IgD-negative memory B cell (primary cell): ENCODE results near the gene CMTM1. TPM values are rescaled to one million over a fixed set of nuclear protein-coding genes. Genes with fewer than 3 reads are reported as not detected.
A peak's percentile ranks its signal among the peaks of the same experiment; 100 is the strongest.

Experiments used
- H3K27ac Mint-ChIP-seq, 3 donors: one replicate each; pipeline ENCODE4 v1.8.0; 2020 to 2022; ENCODE audit warnings: mild to moderate bottlenecking in 3 of 3, mixed read lengths in 3 of 3, moderate library complexity in 1 of 3
- H3K27me3 Mint-ChIP-seq: one replicate; pipeline ENCODE4 v1.8.0; 2021; ENCODE audit warnings: mixed read lengths
- H3K36me3 Mint-ChIP-seq: one replicate; pipeline ENCODE4 v1.8.0; 2020; ENCODE audit warnings: mild to moderate bottlenecking, mixed read lengths
- H3K4me1 Mint-ChIP-seq, 3 donors: one replicate each; pipeline ENCODE4 v1.8.0; 2020 to 2022; ENCODE audit warnings: mixed read lengths in 3 of 3, mild to moderate bottlenecking in 1 of 3
- H3K4me3 Mint-ChIP-seq, 4 donors: one replicate each; pipeline ENCODE4 v1.8.0; 2020 to 2022; ENCODE audit warnings: mild to moderate bottlenecking in 4 of 4, mixed read lengths in 4 of 4, moderate library complexity in 3 of 4
- H3K9me3 Mint-ChIP-seq, 3 donors: one replicate each; pipeline ENCODE4 v1.8.0; 2020 to 2021; ENCODE audit warnings: mixed read lengths in 3 of 3, mild to moderate bottlenecking in 1 of 3
- polyA plus RNA-seq: library from polyadenylated mRNA; unstranded; fragments of 300-500 nt; fragmentation: Illumina TruSeq; gene quantifications from one replicate; pipeline ENCODE4 v1.2.3, GENCODE V29; 2021

The CMTM1 gene
- polyA plus RNA-seq, 1 donor from 2014 or later = not detected

DNA sequence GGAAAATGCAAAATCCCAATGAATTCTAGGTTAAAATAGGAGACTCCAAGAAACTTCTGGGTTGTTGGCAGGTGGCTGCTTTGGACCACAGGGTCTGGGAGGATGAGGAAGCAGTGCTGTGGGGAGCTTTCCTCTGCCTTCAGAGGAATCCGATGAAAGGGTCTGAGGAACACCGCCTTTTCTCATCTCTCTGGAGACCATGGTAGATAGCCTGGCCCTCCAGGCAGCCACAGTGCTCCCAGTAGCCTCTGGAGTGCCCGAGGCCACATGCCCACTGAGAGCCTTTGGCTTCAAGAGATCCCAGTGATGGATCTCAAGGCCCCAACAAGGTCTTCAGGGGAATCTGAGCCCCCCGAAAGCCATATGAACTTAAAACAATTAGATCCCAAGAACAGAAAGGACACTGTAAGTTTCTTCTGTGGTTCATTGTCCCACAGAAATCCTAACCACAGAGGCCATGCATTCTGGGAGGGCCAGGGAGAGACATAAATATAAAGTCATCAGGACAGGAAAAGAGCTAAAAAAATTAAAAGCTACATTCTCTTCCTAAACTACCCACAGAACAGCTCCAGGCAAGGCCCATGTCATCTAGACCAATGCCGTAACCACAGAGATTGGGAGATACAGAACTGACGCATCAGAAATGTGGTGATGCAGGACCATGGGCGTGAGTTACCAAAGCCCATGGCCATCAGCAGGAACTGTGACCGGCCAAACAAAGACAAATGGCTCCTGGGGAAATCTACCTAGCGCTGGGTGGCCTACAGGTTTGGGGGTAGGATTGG is 40.7 kb upstream of the CMTM1 start:
- H3K36me3 Mint-ChIP-seq = no peaks in the 10 kb centered on the region
- peaks cover 4% of the 10 kb centered on the region for H3K27me3 Mint-ChIP-seq
- peak overlapping the region in 1 of 3 donors; percentile 93 for H3K27ac Mint-ChIP-seq
- H3K4me3 Mint-ChIP-seq = peak overlapping the region in 2 of 4 donors; percentile 65 to 79
- no peaks in the 10 kb centered on the region for H3K9me3 Mint-ChIP-seq
- H3K4me1 Mint-ChIP-seq = peaks cover 40 to 47% (median 46%) of the 10 kb centered on the region in 3 donors

DNA sequence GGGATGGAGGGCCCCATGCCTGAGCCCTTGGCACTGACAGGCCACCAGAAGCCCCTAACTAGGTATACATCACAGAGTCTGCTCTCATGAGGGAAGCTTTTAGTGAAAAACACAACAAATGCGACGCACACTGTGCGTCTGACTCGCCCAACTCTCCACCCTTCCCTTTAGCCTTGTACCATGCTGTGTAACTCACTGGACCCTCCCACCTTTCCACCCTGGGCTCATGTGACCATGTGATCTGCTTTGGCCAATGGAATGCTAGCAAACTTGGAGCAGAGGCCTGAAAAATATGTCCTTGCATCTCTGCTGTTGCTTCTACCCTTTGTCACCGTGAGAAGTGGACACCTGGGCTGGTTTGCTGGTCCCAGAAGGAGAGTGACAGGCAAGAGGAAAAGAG is 37.9 kb upstream of the CMTM1 start:
- no peaks in the 10 kb centered on the region for H3K9me3 Mint-ChIP-seq
- H3K27me3 Mint-ChIP-seq = peaks cover 4% of the 10 kb centered on the region
- H3K36me3 Mint-ChIP-seq = no peaks in the 10 kb centered on the region
- no peak overlapping the region for H3K27ac Mint-ChIP-seq
- no peak overlapping the region for H3K4me3 Mint-ChIP-seq
- H3K4me1 Mint-ChIP-seq = peaks cover 22 to 23% (median 23%) of the 10 kb centered on the region in 3 donors

DNA sequence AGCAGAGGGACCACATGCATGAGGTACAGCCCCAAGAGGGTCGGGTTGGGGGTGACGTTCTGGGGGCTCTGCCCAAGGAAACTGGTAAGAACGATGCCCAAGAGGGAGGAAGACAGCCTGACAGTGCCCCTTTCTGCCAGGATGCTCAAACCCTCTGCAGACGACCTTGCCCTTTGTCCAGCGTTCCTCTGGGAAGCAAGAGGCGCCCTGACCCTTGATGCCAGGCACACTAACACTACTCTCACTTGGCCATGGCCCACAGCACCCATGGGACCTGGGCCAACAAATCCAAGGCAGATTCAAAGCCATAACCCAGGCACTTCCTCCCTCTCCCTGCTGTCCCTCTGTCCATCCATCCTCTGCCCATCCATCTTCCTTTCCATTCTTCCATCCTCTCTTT is 36.8 kb upstream of the CMTM1 start:
- H3K4me3 Mint-ChIP-seq = no peak overlapping the region
- H3K27ac Mint-ChIP-seq = no peak overlapping the region
- H3K4me1 Mint-ChIP-seq = peaks cover 15 to 16% (median 16%) of the 10 kb centered on the region in 3 donors

DNA sequence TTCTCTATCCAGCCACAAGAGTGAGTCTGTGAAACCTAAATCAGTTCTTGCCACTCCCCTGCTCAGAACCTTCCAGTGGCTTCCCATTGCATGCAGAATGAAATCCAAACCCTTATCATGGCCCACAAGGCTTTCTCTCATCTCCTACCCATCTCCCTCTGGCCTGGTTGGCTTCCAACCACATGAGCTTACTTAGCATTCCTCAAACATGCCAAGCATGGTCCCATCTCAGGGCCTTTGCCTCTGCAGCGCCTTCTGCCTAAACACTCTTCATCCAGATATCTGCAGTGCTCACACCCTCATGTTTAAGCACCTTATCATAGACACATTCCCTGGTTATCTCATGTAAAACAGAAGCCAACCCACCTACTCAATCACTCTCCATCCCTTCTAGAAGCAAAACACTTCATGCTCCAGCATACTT is 31.9 kb upstream of the CMTM1 start:
- no peak overlapping the region for H3K4me3 Mint-ChIP-seq
- no peaks in the 10 kb centered on the region for H3K9me3 Mint-ChIP-seq
- H3K4me1 Mint-ChIP-seq = peaks cover 10 to 13% (median 13%) of the 10 kb centered on the region in 3 donors
- H3K36me3 Mint-ChIP-seq = no peaks in the 10 kb centered on the region
- peak overlapping the region in 1 of 3 donors; percentile 43 for H3K27ac Mint-ChIP-seq
- H3K27me3 Mint-ChIP-seq = no peaks in the 10 kb centered on the region

More for the DNA sequence above, 36.8 kb upstream of the CMTM1 start:
- H3K27me3 Mint-ChIP-seq = peaks cover 3% of the 10 kb centered on the region
- no peaks in the 10 kb centered on the region for H3K9me3 Mint-ChIP-seq
- H3K36me3 Mint-ChIP-seq = no peaks in the 10 kb centered on the region

DNA sequence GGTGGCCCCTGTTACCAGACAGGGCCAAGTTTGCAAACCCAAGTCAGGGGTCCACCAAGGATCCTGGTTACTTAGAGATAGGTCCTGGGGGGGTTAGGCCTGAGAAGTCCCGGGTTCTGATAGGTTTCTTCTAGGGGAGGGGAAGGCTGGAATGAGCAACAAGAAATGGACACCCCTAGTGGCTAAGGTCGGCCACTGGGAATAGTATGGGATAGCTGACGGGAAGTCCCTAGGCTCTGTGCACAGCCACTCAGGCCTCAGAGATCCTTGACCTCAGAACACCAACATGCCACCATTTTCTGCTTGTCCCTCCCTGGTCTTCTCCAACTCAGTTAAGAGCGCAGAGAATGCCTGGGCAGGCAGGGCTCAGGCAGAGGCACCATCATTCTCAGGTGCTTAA is 29.7 kb upstream of the CMTM1 start:
- H3K36me3 Mint-ChIP-seq = no peaks in the 10 kb centered on the region
- H3K27me3 Mint-ChIP-seq = no peaks in the 10 kb centered on the region
- no peak overlapping the region for H3K27ac Mint-ChIP-seq
- no peak overlapping the region for H3K4me3 Mint-ChIP-seq
- peaks cover 13 to 24% (median 24%) of the 10 kb centered on the region in 3 donors for H3K4me1 Mint-ChIP-seq
- no peaks in the 10 kb centered on the region for H3K9me3 Mint-ChIP-seq

DNA sequence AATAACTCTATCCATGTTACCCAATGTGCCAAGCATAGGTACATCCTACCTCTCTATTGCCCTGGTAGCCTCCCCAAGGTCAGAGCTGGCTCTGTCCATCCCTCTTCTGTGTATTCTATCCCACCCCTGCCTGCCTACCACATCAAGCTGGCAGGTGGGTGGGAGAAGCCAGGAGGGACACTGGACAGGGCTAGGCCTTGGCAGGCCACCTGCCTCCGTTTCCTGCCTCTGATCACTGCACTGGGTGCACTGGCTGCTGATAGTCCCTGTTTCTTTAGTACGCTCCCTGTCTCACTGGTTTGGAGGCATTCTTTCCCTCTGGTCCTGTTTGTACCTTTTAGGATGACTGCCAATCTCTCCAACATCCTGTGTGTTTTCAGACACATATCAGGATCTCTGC is 29.0 kb upstream of the CMTM1 start:
- no peak overlapping the region for H3K27ac Mint-ChIP-seq
- no peaks in the 10 kb centered on the region for H3K36me3 Mint-ChIP-seq
- H3K4me1 Mint-ChIP-seq = peaks cover 15 to 31% (median 26%) of the 10 kb centered on the region in 3 donors
- no peaks in the 10 kb centered on the region for H3K27me3 Mint-ChIP-seq
- H3K9me3 Mint-ChIP-seq = no peaks in the 10 kb centered on the region
- no peak overlapping the region for H3K4me3 Mint-ChIP-seq

DNA sequence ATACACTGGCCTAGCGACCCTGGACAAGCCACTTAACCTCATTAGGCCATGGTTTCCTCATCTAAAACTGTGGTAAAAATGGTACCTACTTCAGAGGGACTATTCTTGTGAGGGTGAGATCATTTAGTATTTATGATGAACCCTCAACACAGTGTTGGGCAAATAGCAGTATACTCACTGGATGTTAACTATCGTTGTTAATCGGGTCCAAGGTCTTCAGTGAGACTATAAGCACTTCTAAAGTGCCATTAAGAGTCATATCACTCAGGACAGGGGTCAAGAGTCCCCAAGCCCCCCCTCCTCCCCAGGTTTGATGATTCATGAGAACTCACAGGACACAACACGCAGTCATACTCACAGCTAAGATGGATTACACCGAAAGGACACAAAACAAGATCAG is 27.3 kb upstream of the CMTM1 start:
- peak overlapping the region in 2 of 4 donors; percentile 79 to 85 for H3K4me3 Mint-ChIP-seq
- H3K27me3 Mint-ChIP-seq = no peaks in the 10 kb centered on the region
- H3K27ac Mint-ChIP-seq = no peak overlapping the region
- H3K36me3 Mint-ChIP-seq = no peaks in the 10 kb centered on the region
- H3K9me3 Mint-ChIP-seq = no peaks in the 10 kb centered on the region
- H3K4me1 Mint-ChIP-seq = peaks cover 20 to 37% (median 31%) of the 10 kb centered on the region in 3 donors

DNA sequence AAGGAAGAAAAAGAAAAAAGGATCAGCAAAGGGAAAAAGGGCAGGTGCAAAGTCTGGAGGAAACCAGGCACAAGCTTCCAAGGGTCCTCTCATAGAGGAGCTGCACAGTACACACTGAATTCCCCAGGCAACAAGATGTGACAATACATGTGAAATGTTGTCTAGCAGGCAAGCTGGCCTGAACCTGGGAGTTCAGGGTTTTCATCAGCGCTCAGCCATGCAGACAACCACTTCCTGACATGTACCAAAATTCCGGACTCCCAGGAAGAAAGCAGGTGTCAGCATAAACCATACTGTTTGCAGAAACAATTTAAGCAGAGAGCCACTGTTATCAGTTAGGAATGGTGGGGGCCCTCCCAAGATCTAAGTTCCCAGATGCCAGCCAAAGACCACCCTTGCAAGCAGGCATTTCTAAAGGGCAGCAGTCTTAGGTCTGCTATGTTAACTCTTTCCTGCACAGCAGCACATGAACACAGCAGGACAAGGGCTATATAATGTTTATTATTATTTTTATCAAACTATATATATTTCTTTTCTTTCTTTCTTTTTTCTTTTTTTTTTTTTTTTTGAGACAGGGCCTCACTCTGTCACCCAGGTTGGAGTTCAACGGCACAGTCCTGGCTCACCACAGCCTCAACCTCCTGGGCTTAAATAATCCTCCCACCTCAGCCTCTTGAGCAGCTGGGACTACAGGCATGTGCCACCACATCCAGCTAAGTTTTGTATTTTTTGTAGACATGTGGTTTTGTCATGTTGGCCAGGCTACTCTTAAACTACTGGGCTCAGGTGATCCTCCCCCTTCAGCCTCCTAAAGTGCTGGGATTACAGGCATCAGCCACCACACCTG is 26.4 kb upstream of the CMTM1 start:
- Mint-ChIP-seq H3K4me3 (peak overlapping the region in 3 of 4 donors; percentile 27 to 85 (median 80)), H3K36me3 (no peaks in the 10 kb centered on the region), H3K27me3 (no peaks in the 10 kb centered on the region), H3K4me1 (peaks cover 26 to 44% (median 36%) of the 10 kb centered on the region in 3 donors), H3K9me3 (no peaks in the 10 kb centered on the region), H3K27ac (peak overlapping the region in 1 of 3 donors; percentile 47)

DNA sequence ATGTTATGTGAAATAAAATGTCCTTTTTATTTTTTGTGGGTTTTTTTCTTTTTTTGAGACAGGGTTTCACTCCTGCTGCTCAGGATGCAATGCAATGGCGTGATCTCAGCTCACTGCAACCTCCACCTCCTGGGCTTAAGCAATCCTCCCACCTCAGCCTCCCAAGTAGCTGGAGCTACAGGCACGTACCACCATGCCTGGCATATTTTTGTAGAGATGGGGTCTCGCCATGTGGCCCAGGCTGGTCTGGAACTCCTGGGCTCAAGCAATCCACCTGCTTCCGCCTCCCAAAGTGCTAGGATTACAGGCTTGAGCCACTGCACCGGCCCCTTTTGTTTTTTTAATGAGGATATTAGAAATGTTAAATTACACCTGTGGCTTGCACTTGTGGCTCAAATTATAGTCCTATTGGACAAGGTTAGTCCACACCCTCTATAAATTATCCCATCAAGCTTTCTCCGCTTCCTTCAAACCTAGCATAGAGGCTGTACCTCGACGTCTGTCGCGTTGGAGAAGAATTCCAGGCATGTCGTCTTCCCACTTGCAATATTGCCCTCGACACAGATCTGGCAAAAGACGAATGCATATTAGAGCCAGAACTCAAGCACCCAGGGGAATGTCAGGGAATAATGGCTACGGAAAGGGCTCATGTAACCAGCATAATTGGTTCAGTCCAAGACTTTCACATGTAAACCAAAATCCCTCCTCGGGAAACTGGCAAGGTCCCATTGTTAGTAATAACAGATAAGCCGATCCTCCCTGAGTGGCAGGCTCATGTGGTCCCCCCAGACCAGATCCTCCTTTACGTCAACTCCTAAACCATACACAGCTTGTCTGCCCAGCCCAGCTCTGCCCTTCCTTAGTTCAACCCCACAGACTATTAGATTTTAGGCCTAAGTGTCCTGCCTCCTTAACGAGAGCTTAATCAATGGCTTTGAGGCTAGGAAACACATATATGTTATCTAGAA is 24.6 kb upstream of the CMTM1 start:
- Mint-ChIP-seq H3K27me3 (no peaks in the 10 kb centered on the region), H3K36me3 (no peaks in the 10 kb centered on the region), H3K4me3 (no peak overlapping the region), H3K27ac (no peak overlapping the region), H3K4me1 (peaks cover 37 to 59% (median 49%) of the 10 kb centered on the region in 3 donors), H3K9me3 (no peaks in the 10 kb centered on the region)

DNA sequence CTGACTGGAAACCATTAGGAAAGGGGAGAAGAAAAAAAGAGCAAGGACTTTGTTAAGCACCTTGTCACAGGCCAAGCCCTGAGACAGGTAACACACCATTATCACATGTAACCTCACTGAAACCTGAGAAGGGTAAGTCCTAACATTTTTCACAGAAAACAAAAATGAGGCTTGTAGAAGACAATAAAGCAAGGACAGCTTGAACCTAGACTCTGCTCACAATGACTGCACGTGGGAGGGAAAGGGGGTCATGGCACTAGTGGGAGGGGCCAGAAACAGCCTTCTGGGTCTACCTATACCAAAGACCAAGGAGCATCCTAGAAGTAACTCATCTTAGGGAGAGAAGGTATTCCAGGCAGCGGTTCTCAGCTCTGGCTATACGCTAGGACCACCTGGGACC is 23.8 kb upstream of the CMTM1 start:
- H3K4me1 Mint-ChIP-seq = peaks cover 41 to 59% (median 54%) of the 10 kb centered on the region in 3 donors
- H3K4me3 Mint-ChIP-seq = no peak overlapping the region
- no peaks in the 10 kb centered on the region for H3K9me3 Mint-ChIP-seq
- H3K27ac Mint-ChIP-seq = no peak overlapping the region
- H3K27me3 Mint-ChIP-seq = no peaks in the 10 kb centered on the region
- H3K36me3 Mint-ChIP-seq = no peaks in the 10 kb centered on the region

DNA sequence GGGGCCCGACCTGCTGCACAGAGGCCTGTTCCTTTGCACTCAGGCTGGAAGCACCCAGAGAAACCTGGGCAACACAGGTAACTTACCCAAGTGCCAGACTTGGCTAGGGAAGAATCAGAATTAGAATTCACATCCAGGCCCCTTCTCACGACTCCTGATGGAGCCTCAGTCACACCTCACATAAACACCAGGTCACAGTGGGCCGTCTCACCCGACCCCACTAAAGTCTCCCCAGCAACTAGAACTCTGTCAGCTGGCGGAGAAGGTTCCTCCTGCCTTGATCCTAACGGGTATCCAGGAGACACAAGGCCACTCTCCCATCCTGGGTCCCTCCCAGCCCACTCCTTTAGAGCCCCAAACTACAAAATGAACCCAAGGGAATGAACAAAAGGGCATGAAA is 22.7 kb upstream of the CMTM1 start:
- no peak overlapping the region for H3K4me3 Mint-ChIP-seq
- no peaks in the 10 kb centered on the region for H3K9me3 Mint-ChIP-seq
- peaks cover 44 to 68% (median 61%) of the 10 kb centered on the region in 3 donors for H3K4me1 Mint-ChIP-seq
- H3K27ac Mint-ChIP-seq = no peak overlapping the region
- H3K27me3 Mint-ChIP-seq = no peaks in the 10 kb centered on the region
- no peaks in the 10 kb centered on the region for H3K36me3 Mint-ChIP-seq

DNA sequence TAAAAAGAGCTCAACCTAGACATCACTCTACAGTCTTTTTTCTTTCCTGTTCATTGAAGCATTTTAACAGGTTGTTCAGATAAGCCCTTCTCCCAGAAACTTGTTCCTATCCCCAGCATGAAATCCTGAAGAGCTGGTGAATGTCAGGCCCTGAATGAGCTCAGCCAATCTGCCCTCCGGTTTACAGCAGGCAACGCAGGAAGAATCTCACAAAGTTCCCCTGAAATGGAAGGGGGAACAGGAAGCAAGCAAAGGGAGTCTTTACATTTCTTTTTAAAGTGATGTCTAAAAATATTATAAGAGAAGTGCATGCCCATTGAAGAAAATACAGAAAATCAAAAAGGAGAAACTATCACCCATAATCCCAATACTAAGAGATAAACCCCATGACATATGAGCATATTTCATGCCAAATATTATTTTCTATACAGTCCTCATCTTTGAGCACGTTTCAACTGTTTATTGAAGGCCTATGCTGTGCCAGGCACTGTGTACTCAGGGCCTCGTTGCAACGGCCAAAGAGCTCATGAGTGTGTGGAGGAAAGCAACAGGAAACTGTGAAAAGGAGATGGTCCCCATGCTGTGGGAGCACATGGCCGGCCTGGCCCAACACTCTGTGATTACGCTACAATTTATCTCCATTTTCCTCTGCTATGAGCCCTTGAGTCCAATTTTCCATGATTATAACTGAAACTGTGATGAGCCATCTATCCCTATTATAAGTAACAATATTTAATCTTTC is 22.1 kb upstream of the CMTM1 start:
- H3K9me3 Mint-ChIP-seq = no peaks in the 10 kb centered on the region
- H3K4me3 Mint-ChIP-seq = peak overlapping the region in 2 of 4 donors; percentile 1 to 72
- no peaks in the 10 kb centered on the region for H3K27me3 Mint-ChIP-seq
- no peak overlapping the region for H3K27ac Mint-ChIP-seq
- H3K4me1 Mint-ChIP-seq = peaks cover 47 to 70% (median 64%) of the 10 kb centered on the region in 3 donors
- H3K36me3 Mint-ChIP-seq = no peaks in the 10 kb centered on the region

DNA sequence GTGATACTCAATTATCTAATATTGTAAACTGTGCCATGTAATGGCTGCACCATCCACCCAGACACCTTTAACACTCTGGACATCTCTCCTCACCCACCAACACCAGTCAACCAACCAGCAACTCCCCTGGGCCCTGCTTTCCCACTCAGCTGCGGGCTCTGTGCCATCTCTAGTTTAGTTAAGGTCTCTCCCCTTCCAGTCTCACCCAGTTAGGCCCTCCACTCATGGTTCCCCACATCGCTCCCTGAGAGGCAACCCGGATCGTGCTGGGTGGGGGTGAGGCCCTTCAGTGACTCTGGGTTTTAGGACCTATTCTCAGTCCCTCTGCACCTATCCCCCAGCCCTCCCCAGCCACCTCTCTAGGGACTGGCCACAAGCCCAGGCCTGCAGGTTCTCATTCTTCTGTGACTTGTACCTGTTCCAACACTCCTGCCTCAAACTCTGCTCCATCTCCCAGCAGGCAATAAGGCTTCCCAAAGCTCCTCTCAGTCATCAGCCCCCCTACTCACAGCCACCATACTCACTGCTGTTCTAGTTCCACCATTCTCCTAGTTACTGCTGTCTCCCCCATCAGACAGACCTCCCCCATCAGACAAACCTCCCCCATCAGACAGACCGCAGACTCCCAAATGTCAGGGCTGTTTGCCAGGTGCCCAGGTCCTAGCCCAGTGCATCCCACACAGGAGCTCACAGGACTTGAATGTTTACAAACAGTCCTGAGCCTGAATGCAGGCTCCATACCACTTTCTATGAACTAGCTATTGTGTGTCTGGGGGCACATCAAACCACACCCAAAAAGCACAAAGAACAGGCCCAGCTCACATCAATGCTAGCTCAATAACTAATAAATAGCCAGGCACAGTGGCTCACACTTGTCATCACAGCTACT is 18.9 kb upstream of the CMTM1 start:
- H3K4me1 Mint-ChIP-seq = peaks cover 50 to 66% (median 64%) of the 10 kb centered on the region in 3 donors
- H3K4me3 Mint-ChIP-seq = peak overlapping the region in 3 of 4 donors; percentile 41 to 75 (median 53)
- peak overlapping the region in 2 of 3 donors; percentile 31 to 55 for H3K27ac Mint-ChIP-seq
- H3K27me3 Mint-ChIP-seq = no peaks in the 10 kb centered on the region
- H3K9me3 Mint-ChIP-seq = no peaks in the 10 kb centered on the region
- H3K36me3 Mint-ChIP-seq = no peaks in the 10 kb centered on the region
